HG02642 (cell line): ENCODE data around the gene BCL6B.
"Not testable (repeated sequence)": the region's sequence is repeated elsewhere in the genome, so short reads cannot be mapped to it uniquely, and the experiment has no call there.

ENCODE experiments used
- ATAC-seq: cut with Tn5 transposase; IDR thresholded peaks from one replicate; pipeline ENCODE4 v1.9.1; 2021; ENCODE audit warnings: mild to moderate bottlenecking; ENCODE audit not compliant: unreplicated experiment, poor library complexity

BCL6B gene

DNA sequence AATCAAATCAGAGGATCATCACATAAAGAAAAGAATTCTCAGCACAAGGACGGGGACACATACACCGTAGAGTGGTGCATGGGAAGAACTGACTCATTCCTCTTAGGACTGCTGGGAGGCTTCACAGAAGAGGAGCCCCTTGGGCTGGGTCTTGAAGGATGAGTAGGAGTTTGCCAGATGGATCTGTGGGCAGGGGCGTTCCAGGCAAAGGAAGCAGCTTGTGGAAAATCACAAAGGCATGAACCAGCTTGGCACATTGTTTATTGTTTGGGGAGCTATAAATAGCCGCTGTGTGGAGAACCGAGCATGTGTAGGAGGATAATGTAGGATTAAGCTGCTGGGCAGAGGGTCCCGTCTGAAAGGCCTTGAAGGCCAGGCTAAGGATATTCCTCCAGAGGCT lies 26.1 kb downstream of the BCL6B start:
- no peak for ATAC-seq

DNA sequence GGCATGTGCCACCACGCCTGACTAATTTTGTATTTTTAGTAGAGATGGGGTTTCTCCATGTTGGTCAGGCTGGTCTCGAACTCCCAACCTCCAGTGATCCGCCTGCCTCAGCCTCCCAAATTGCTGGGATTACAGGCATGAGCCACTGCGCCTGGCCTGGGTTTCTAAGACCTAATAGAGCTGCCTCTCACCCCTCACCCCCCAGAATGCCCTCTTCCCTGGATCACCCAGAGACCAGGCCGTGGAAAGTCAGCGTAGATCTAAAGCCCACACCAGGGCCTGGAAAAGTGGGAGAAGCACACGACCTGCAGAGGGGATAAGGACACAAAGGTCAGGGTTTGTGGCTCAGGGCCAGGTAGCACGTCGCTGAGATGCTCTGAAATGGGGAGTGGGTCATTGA lies 27.7 kb downstream of the BCL6B start:
- ATAC-seq, result not testable (repeated sequence)

DNA sequence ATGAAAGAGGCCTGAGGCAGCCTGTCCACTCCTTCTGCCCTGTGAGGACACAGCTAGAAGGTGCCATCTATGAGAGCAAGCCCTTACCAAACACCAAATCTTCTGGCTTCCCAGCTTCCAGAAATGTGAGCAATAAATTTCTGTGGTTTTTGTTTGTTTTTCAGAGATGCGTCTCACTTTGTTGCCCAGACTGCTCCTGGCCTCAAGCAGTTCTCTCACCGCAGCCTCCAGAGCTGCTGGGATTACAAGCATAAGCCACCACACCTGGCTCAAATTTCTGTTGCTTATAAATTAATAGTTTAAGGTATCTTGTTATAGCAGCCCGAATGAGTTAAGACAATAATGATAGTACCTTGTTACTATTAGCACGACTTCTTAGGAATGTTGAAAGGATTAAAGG lies 33.5 kb downstream of the BCL6B start:
- ATAC-seq, result no peak

DNA sequence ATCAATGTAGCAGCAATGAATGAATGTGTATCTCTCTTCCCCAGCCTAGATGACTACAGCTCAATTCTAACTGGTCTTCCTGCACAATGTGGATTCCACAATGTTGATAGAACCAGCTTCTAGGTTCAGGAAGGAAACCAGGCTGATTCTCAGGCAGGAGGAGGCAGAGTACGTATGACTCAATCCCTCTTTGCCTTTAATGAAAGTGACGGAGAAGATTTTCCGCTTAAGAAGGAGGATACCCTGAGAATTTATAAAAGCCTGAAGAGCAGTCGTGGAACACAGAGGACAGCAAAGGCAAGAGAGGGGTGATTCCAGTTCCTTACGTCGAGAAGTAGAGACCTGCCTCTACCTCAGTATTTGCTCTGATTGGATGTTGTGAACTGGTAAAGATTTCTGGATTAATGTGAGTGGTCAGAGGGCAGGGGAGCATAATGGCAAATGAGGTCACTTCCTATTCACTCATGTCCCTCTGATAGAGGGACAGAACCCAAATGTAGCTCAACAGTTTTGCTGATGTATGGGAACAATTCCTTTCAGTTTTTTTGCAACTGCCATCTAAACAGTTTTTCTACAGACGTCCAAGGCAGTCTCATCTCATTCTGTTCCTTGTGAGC lies 36.1 kb downstream of the BCL6B start:
- ATAC-seq, result no peak

DNA sequence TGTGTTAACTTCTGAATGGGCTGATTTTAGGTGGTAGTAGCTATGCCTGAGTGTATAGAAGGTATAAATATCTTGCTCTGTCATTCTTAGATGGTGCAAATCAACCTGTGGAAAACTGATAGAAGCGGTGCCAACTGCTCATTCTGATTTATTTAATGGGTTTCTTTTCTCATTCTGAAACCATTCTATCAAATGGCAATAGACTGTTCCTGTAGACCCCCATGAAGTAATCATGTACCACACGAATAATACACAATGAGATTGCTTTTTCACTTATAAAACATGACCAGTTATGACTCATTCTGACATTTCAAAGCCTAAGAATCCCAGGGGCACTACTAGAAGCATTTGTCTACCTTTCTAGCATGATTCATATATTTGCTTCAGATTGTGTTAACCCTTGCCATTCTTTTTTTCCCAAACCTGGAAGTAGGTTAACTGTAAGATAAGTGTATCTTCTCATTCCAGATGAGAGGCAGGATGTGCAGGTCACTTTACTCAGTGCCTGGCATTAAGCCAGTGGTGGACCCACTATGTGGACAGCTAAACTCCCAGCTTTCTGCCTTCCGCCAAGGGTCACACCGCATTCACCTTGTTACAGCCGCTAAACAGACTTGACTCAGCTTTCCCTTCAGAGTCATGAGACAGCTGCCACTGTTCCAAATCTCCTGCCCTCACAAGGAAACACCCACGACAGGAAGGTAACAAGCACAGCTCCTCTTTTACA lies 37.5 kb downstream of the BCL6B start:
- ATAC-seq, result no peak

DNA sequence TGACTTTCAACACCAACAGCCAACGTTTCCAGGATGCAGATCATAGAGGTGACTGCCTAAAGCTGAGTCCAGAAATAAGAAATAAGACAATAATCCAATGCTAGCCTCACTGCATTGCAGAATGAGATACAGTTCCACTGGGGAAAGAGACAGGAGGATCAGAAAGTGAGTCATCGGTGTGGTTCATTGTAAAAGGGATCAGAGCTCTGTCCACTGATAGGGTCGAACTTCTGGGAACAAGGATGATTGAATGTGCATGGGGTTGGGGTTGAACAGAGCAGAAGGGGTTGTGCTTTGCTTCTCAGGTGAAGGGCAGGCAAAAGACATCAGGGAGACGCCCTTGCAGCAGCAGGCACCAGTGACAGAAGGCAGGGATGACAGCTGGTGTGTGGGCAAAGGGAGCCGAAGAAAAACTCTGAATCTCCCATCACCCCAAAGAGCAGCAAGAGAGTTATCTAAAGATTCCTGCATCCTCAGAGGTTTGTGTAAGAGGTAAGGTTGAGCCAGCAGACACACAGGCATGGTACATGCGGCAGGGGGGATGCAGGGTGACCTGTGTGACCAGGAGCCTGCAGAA lies 40.8 kb downstream of the BCL6B start:
- no peak for ATAC-seq

DNA sequence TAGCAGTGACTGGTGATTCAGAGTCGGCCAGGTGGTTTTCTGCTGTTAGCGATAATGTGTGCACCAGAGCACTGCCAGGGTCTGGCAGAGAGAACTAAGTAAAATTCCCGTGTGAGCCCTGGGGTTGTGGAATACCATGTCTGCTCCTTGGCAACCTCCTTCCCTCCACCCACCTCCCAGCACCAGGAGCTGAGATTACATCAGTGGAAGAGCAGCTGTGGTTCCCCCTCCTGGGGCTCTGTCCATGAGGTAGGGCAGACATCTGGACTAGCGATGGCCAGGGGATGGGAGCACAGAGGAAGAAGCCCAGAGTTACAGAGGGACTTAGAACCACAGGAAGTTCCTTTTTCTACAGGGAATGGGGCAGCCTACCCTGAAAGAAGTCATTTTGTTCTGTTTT lies 41.4 kb downstream of the BCL6B start:
- no peak for ATAC-seq

DNA sequence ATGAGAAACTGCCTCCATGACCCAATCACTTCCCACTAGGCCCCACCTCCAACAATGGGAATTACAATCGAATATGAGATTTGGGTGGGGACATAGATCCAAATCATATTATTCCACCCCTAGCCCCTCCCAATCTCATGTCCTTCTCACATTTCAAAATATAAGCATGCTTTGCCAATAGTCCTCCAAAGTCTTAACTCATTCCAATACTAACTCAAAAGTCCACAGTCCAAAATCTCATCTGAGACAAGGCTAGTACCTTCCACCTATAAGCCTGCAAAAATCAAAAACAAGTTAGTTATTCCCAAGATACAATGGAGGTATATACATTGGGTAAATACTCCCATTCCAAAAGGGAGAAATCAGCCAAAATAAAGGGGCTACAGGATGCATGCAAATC lies 44.3 kb downstream of the BCL6B start:
- ATAC-seq, result no peak

DNA sequence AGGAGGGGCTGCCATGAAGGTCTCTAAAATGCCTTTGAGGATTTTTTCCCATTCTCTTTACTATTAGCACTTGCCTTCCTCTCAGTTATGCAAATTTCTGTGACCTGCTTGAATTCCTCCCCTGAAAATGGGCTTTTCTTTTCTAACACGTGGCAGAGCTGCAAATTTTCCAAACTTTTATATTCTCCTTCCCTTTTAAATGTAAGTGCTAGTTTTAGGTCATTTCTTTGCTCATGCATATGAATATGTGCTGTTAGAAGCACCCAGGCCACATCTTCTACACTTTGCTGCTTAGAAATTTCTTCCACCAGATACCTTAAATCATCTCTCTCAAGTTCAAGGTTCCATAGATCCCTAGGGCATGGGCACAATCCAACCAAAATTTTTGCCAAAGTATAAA lies 45.4 kb downstream of the BCL6B start:
- ATAC-seq, result no peak

DNA sequence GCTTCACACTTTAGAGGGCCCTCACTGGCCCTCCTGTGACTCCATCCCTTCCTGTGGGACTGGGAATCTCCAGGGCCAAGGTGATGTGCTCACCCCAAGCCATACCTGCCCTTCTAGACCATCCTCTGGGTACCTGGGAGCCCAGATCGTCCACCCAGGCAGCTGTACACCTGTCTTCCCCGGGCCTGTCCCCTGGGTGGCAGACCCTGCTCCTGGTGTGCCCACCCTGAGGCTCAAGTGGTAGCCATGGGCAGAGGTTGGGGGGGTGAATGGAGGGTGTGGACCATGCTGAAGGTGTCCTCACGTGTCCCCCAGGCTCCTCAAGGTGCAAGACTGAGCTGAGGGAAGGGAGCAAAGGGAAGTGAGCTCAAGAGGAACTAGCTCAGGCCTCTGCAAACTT lies 47.9 kb downstream of the BCL6B start:
- ATAC-seq, result no peak

DNA sequence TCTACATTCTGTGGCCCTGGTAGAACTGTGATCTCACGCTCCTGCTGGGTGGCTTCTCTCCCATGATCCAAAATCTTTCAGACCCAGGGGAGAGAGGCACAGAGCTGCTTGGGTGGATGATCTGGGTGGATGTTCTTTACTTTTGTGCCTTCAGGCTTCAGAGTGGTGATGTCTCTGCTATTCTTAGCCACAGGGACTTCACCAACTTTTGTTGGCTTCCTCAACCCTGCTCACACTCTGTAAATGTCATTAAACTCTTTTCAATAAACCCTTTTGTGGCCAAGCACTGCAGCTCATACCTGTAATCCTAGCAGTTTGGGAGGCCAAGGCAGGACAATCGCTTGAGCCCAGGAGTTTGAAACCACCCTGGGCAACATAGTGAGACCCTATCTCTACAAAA lies 49.6 kb downstream of the BCL6B start:
- no peak for ATAC-seq

DNA sequence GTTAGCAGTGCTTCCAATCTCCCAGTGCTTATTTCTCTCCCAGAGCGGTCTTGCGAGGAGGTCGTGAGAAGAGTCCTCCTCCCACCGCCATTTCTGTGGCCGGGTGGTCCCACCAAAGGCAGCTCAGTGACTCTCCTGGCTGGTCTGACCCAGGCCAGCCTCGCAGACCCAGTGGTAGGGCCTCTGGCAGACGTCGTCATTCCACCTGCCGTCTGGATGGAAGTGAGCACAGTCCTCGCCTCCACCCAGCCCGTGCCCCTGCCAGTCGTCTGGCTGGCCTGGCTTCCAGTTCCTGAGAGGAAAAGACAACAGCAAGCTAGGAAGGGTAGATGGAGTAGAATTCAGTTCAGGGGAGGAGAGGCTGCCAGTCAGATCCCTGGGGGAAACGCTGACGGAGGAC lies 52.1 kb downstream of the BCL6B start:
- no peak for ATAC-seq

DNA sequence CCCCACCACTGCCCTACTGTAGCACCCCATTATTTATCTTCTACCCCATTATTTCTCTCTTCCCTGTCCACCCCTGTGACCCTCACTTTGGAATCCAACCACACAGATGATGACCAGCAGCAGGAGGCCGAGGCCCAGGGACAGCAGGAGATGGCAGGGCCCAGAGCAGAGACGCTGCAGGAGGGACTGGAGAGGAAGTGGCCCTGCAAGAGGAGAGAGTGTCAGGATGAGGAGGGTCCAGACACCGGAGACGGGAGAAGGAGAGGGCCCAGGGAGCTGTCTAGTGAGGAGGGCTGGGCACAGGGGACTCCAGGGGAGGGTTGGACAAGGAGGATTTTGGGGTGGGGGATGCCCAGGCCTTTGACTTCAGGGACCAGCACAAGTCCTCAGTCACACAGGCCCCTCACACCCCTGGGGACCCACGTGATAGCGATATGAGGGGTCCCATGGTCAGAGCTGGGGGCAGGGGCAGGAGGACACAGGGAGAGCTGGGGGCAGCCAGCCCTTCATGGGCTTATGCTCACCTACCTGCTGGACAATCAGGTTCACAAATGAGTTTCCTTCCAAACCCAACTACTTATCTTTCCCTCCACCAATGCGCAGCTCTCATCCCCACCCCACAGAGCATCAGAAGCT lies 55.2 kb downstream of the BCL6B start:
- ATAC-seq, result no peak

DNA sequence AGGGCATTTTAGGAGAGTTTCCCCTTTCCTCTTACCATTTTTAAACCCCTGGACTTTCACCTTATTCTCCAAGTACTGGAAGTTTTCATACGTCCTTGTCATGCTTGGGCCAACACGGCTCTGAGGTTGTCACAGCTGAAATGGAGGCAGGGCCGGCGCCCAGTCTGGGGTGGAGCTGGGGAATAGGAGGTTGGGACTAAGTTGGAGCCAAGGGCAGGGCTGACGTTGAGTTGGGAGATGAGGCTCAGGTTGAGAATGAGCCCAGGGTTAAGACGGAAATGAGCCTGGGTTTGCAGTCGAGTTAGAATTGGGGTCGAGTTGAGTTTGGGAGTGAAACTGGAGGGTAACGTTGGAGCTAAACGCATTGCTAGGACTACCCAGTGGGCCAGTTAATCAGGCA lies 55.9 kb downstream of the BCL6B start:
- ATAC-seq, result no peak
